Measurements from ENCODE around the gene ZNF438. TPM values are rescaled to one million over a fixed set of nuclear protein-coding genes. Genes with fewer than 3 reads are reported as not detected.

The ZNF438 gene
- total and polyA plus RNA-seq, 4 donors, result 7.8 to 19.2 (median 10.2) TPM

DNA sequence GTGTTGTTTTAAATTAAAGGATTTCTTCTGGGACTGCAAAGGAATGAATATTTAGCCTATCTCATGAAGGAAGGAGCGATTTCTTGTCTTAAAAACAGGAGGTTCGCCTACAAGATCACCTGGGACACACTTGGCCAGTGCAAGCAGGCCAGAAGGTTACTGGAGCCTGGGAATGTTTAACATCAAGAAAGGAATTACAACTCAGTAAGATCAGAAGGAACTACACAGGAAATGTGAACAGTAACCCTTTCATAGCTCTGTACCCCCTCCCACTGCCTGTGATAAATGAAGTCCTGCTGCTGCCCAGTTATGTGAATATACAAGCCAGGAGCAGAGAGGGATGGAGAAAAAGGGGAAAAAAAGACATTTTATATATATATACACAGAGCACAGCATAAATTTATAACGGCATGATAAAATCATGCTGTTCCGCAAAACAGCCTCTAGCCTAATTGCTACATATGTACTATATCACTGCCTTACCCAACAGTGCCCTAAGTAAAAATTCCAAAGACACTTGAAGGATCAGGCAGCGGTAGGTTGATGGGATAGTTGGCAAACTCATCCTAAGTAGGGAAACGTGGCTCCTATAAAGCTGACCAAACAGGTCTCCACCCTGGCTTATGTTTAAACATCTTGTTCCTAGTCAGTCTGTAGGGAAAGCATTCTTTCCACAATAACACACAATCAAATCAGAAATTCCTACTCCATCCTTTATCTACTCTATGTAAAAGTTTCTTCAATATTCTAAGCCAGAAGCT, 63.8 kb downstream of the ZNF438 start:
- ATAC-seq (ENCODE audit: insufficient read depth, low FRiP score), result no peak
- H3K4me3 ChIP-seq, result no peak overlapping the region

DNA sequence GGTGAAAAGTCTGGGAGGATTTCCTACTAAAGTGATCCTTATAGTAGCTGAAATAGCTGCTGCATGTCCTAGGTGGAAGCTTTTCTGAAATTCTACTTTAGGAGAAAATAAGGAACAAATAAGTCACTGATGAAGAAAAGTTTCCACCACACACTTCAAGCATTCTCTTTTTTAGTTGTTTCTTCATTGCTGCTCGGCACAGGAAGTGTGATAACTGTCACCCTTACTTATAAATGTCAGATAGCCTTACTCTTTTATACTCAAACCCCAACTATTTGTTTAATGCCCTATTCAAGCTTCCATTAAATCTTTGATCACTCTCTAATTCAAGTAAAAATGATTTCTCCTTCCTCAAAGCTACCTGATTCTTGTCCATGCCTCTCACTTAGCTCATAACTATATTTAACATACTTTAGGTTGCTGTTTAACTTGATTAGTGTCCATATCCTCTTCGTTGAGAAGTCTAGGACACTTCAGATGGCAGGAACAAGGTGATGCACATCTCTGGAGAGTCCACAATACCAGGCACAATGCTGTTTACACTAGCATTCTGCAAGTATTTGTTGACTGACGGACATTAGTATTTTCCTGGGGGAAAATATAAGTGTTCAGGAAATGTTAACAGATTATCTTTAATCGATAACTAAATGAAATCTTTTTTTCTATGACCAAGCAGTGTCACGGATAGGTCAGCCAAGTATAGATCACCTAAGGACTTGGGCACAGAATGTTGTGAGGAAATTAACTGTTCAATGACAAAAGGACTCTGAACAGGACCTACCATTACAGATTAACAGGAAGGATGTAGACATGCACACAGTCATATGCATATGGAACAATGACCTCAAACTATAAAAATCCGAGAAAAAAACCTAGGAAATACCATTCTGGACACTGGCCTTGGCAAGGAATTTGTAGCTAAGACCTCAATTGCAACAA, 67.4 kb downstream of the ZNF438 start:
- Histone ChIP-seq H3K36me3 (ENCODE audit: control insufficient read depth in 4 of 4, insufficient read depth in 4 of 4, low read length in 4 of 4) (peaks cover 0 to 2% (median under 1%) of the 10 kb centered on the region in 4 donors), H3K4me3 (no peak overlapping the region), H3K9me3 (ENCODE audit: control insufficient read depth in 4 of 4, insufficient read depth in 3 of 4, low read length in 3 of 4) (no peaks in the 10 kb centered on the region), H3K4me1 (ENCODE audit: control insufficient read depth in 5 of 5, insufficient read depth in 5 of 5, low read length in 5 of 5) (peaks cover 0 to 20% (median 6%) of the 10 kb centered on the region in 5 donors), H3K9ac (ENCODE audit: insufficient read depth in 1 of 2, low read length in 2 of 2) (no peak overlapping the region), H3K27me3 (ENCODE audit: control insufficient read depth in 3 of 3, insufficient read depth in 3 of 3, low read length in 2 of 3) (no peaks in the 10 kb centered on the region), H3K27ac (ENCODE audit: low read depth in 1 of 2, low read length in 1 of 2) (no peak overlapping the region)
- DNase-seq (no peak), ATAC-seq (ENCODE audit: insufficient read depth, low FRiP score) (no peak)
- WGBS, 2 donors, result 41 to 50% methylated on average over 6 of the region's 6 CpGs
- TF ChIP-seq, protein P1, sequence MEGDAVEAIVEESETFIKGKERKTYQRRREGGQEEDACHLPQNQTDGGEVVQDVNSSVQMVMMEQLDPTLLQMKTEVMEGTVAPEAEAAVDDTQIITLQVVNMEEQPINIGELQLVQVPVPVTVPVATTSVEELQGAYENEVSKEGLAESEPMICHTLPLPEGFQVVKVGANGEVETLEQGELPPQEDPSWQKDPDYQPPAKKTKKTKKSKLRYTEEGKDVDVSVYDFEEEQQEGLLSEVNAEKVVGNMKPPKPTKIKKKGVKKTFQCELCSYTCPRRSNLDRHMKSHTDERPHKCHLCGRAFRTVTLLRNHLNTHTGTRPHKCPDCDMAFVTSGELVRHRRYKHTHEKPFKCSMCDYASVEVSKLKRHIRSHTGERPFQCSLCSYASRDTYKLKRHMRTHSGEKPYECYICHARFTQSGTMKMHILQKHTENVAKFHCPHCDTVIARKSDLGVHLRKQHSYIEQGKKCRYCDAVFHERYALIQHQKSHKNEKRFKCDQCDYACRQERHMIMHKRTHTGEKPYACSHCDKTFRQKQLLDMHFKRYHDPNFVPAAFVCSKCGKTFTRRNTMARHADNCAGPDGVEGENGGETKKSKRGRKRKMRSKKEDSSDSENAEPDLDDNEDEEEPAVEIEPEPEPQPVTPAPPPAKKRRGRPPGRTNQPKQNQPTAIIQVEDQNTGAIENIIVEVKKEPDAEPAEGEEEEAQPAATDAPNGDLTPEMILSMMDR (IDR thresholded peaks at IDR 0.05; ENCODE audit: control extremely low read depth, extremely low read depth), result no peak

More for the DNA sequence above, 63.8 kb downstream of the ZNF438 start:
- Histone ChIP-seq H3K9me3 (ENCODE audit: control insufficient read depth in 4 of 4, insufficient read depth in 3 of 4, low read length in 3 of 4) (no peaks in the 10 kb centered on the region), H3K27ac (ENCODE audit: low read depth in 1 of 2, low read length in 1 of 2) (no peak overlapping the region), H3K4me1 (ENCODE audit: control insufficient read depth in 5 of 5, insufficient read depth in 5 of 5, low read length in 5 of 5) (peaks cover 0 to 13% (median 6%) of the 10 kb centered on the region in 5 donors), H3K36me3 (ENCODE audit: control insufficient read depth in 4 of 4, insufficient read depth in 4 of 4, low read length in 4 of 4) (peaks cover 0 to 2% (median under 1%) of the 10 kb centered on the region in 4 donors), H3K27me3 (ENCODE audit: control insufficient read depth in 3 of 3, insufficient read depth in 3 of 3, low read length in 2 of 3) (no peaks in the 10 kb centered on the region), H3K9ac (ENCODE audit: insufficient read depth in 1 of 2, low read length in 2 of 2) (no peak overlapping the region)
- DNase-seq, result peak; percentile 30 to 68 (median 55)
- whole genome bisulfite sequencing, 2 donors, result 59 to 69% methylated on average over 6 of the region's 6 CpGs
- TF ChIP-seq, protein P1 (IDR thresholded peaks at IDR 0.05; ENCODE audit: control extremely low read depth, extremely low read depth), result no peak

DNA sequence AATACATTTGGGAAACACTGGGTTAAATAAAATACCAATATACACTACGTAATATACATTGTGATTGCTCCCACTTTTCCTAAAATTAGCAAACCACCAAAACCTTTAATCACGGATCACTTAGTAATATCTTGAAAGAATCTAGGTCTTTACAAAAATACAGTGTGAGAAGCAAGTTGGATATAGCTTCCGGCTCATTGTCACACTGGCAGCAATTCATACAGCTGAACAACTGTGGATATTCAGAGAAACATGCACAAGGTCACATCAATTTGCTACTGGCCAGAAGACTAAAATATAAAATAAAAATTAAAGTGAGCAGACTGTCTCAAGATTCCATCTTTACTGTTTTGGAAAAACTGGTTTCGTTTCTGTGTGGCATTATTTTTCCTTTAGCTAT, 69.1 kb downstream of the ZNF438 start:
- no peak overlapping the region for H3K9ac ChIP-seq (ENCODE audit: insufficient read depth in 1 of 2, low read length in 2 of 2)
- no peak overlapping the region for H3K4me3 ChIP-seq
- TF ChIP-seq, protein P1 (IDR thresholded peaks at IDR 0.05; ENCODE audit: control extremely low read depth, extremely low read depth), result no peak
- 81 to 82% methylated on average over 4 of the region's 4 CpGs for WGBS, 2 donors
- no peaks in the 10 kb centered on the region for H3K9me3 ChIP-seq (ENCODE audit: control insufficient read depth in 4 of 4, insufficient read depth in 3 of 4, low read length in 3 of 4)
- peaks cover 0 to 14% (median 1%) of the 10 kb centered on the region in 5 donors for H3K4me1 ChIP-seq (ENCODE audit: control insufficient read depth in 5 of 5, insufficient read depth in 5 of 5, low read length in 5 of 5)
- no peaks in the 10 kb centered on the region for H3K27me3 ChIP-seq (ENCODE audit: control insufficient read depth in 3 of 3, insufficient read depth in 3 of 3, low read length in 2 of 3)
- H3K36me3 ChIP-seq (ENCODE audit: control insufficient read depth in 4 of 4, insufficient read depth in 4 of 4, low read length in 4 of 4), result peaks cover 0 to 2% (median under 1%) of the 10 kb centered on the region in 4 donors
- DNase-seq (peak in 1 of 3 donors; percentile 54), ATAC-seq (ENCODE audit: insufficient read depth, low FRiP score) (no peak)
- no peak overlapping the region for H3K27ac ChIP-seq (ENCODE audit: low read depth in 1 of 2, low read length in 1 of 2)

Data from lung (tissue), 12 donors.